ENCODE measurements around the gene SH3RF3.

Gene SH3RF3

GRCh38 chr2:109138449-109138848 lies 9.4 kb downstream of the SH3RF3 start:
- no peak for DNase-seq

GRCh38 chr2:109139002-109139401 lies 10.0 kb downstream of the SH3RF3 start:
- no peak for DNase-seq

- DNase-seq: no peak
These were observed 10.9 kb downstream of the SH3RF3 start for GRCh38 chr2:109139865-109140396.

- no peak for DNase-seq
These were observed 12.1 kb downstream of the SH3RF3 start for GRCh38 chr2:109141006-109141600.

- DNase-seq: no peak
These were observed 12.8 kb downstream of the SH3RF3 start for GRCh38 chr2:109141727-109142283.

- DNase-seq: no peak
These were observed 13.6 kb downstream of the SH3RF3 start for GRCh38 chr2:109142416-109143210.

GRCh38 chr2:109143214-109144187 lies 14.5 kb downstream of the SH3RF3 start:
- peak in 2 of 56 donors; percentile 12 to 33 for DNase-seq

GRCh38 chr2:109144271-109144670 lies 15.3 kb downstream of the SH3RF3 start:
- DNase-seq: no peak

- DNase-seq: no peak
These were observed 15.7 kb downstream of the SH3RF3 start for GRCh38 chr2:109144721-109145120.

GRCh38 chr2:109145286-109145685 lies 16.3 kb downstream of the SH3RF3 start:
- no peak for DNase-seq

GRCh38 chr2:109147405-109147804 lies 18.4 kb downstream of the SH3RF3 start:
- DNase-seq: no peak

GRCh38 chr2:109148117-109148746 lies 19.2 kb downstream of the SH3RF3 start:
- DNase-seq: no peak

- DNase-seq: no peak
These were observed 20.1 kb downstream of the SH3RF3 start for GRCh38 chr2:109148991-109149645.

GRCh38 chr2:109150559-109150958 lies 21.6 kb downstream of the SH3RF3 start:
- no peak for DNase-seq

GRCh38 chr2:109151519-109151918 lies 22.5 kb downstream of the SH3RF3 start:
- DNase-seq: no peak

- peak in 1 of 56 donors; percentile 24 for DNase-seq
These were observed 24.2 kb downstream of the SH3RF3 start for GRCh38 chr2:109153005-109153784.

- DNase-seq: no peak
These were observed 24.8 kb downstream of the SH3RF3 start for GRCh38 chr2:109153807-109154206.

- DNase-seq: no peak
These were observed 25.2 kb downstream of the SH3RF3 start for GRCh38 chr2:109154226-109154625.
